CD14-positive monocyte (primary cell): Measurements from ENCODE around the gene WARS2. TPM values are rescaled to one million over a fixed set of nuclear protein-coding genes. Genes with fewer than 3 reads are reported as not detected.

ENCODE experiments used
- DNase-seq, 3 donors: peaks; one replicate each; pipeline ENCODE4 v3.0.0-alpha.2; 2011 to 2022
- H2AFZ ChIP-seq: 2 replicates; pipeline ENCODE4 v1.6.0; 2012; ENCODE audit warnings: mild to moderate bottlenecking, low read depth, low read length, inconsistent platforms; ENCODE audit not compliant: insufficient read depth, poor library complexity, severe bottlenecking
- H3K27ac ChIP-seq, 2 donors: 1 replicate in 1 of 2; 2 replicates in 1 of 2; pipeline ENCODE4 v1.5.1; 2012 to 2013; ENCODE audit warnings: low read length in 2 of 2, control low read depth in 1 of 2, inconsistent platforms in 1 of 2, low read depth in 1 of 2, mild to moderate bottlenecking in 1 of 2
- H3K27me3 ChIP-seq, 2 donors: one replicate each; pipeline versions ENCODE4 v1.6.0 to v1.6.1; 2011 to 2013; ENCODE audit warnings: low read length in 2 of 2; ENCODE audit not compliant: control insufficient read depth in 2 of 2, insufficient read depth in 2 of 2
- H3K36me3 ChIP-seq, 2 donors: replicated peaks in 1 of 2; 1 replicate in 1 of 2; 2 replicates in 1 of 2; pipeline versions ENCODE4 v1.5.1 to v1.6.1; 2012 to 2013; ENCODE audit warnings: low read length in 2 of 2, control low read depth in 1 of 2, inconsistent platforms in 1 of 2, mild to moderate bottlenecking in 1 of 2; ENCODE audit not compliant: insufficient read depth in 2 of 2, control insufficient read depth in 1 of 2
- H3K4me1 ChIP-seq, 2 donors: 1 replicate in 1 of 2; 2 replicates in 1 of 2; pipeline versions ENCODE4 v1.5.1 to v1.6.1; 2012 to 2013; ENCODE audit warnings: low read length in 2 of 2, control low read depth in 1 of 2, inconsistent platforms in 1 of 2, mild to moderate bottlenecking in 1 of 2, moderate library complexity in 1 of 2; ENCODE audit not compliant: insufficient read depth in 2 of 2, control insufficient read depth in 1 of 2
- H3K4me2 ChIP-seq: replicated peaks from 2 replicates; pipeline ENCODE3; 2012; ENCODE audit warnings: low read length, moderate library complexity, mild to moderate bottlenecking; ENCODE audit not compliant: poor library complexity, severe bottlenecking; ENCODE audit errors: extremely low read depth
- H3K4me3 ChIP-seq, 3 experiments: fragments of 200-600 bp in 1 of 3; sonication (generic) in 1 of 3; replicated peaks in 1 of 3; 1 replicate in 2 of 3; 2 replicates in 1 of 3; pipeline ENCODE4 v1.5.1; 2011 to 2013; ENCODE audit warnings: low read length in 3 of 3, mild to moderate bottlenecking in 3 of 3, control low read depth in 2 of 3, low read depth in 2 of 3, inconsistent platforms in 1 of 3, moderate library complexity in 1 of 3
- H3K79me2 ChIP-seq: 2 replicates; pipeline ENCODE4 v1.6.0; 2012; ENCODE audit warnings: mild to moderate bottlenecking, control low read depth, inconsistent platforms, low read length, moderate library complexity; ENCODE audit not compliant: insufficient read depth
- H3K9ac ChIP-seq: 2 replicates; pipeline ENCODE4 v1.6.0; 2017; ENCODE audit warnings: low read length, mild to moderate bottlenecking; ENCODE audit not compliant: insufficient read depth, poor library complexity, severe bottlenecking
- H3K9me3 ChIP-seq, 2 donors: replicated peaks in 1 of 2; 1 replicate in 1 of 2; 2 replicates in 1 of 2; pipeline versions ENCODE4 v1.5.1 to v1.6.1; 2012 to 2013; ENCODE audit warnings: low read length in 2 of 2, control low read depth in 1 of 2; ENCODE audit not compliant: control insufficient read depth in 1 of 2, insufficient read depth in 1 of 2
- H4K20me1 ChIP-seq: 2 replicates; pipeline ENCODE4 v1.6.0; 2012; ENCODE audit warnings: mild to moderate bottlenecking, low read length, control low read depth, moderate library complexity; ENCODE audit not compliant: insufficient read depth
- H3K27ac Mint-ChIP-seq, 7 donors: one replicate each; pipeline ENCODE4 v1.8.0; 2020; ENCODE audit warnings: mild to moderate bottlenecking in 7 of 7, mixed read lengths in 7 of 7, moderate library complexity in 6 of 7, inconsistent platforms in 2 of 7
- H3K27me3 Mint-ChIP-seq, 3 donors: one replicate each; pipeline ENCODE4 v1.8.0; 2021 to 2022; ENCODE audit warnings: low read depth in 3 of 3, mild to moderate bottlenecking in 3 of 3, mixed read lengths in 3 of 3, moderate library complexity in 3 of 3, inconsistent platforms in 1 of 3
- H3K36me3 Mint-ChIP-seq, 2 donors: one replicate each; pipeline ENCODE4 v1.8.0; 2020; ENCODE audit warnings: mixed read lengths in 2 of 2, inconsistent platforms in 1 of 2, mild to moderate bottlenecking in 1 of 2
- H3K4me1 Mint-ChIP-seq: one replicate; pipeline ENCODE4 v1.8.0; 2020; ENCODE audit warnings: mild to moderate bottlenecking, mixed read lengths
- H3K4me3 Mint-ChIP-seq, 2 donors: one replicate each; pipeline ENCODE4 v1.8.0; 2020; ENCODE audit warnings: mild to moderate bottlenecking in 2 of 2, mixed read lengths in 2 of 2, moderate library complexity in 1 of 2
- H3K9me3 Mint-ChIP-seq, 7 donors: one replicate each; pipeline ENCODE4 v1.8.0; 2020 to 2022; ENCODE audit warnings: mixed read lengths in 7 of 7, mild to moderate bottlenecking in 6 of 7, moderate library complexity in 6 of 7, inconsistent platforms in 2 of 7
- CTCF ChIP-seq: fragments of 200-600 bp; IDR thresholded peaks from one replicate; pipeline ENCODE4 v1.8.0; 2022; ENCODE audit warnings: antibody characterized with exemption, mild to moderate bottlenecking
- WGBS: methylation state at CpG from one replicate; pipeline ENCODE4 v1.1.5; 2013; ENCODE audit warnings: missing lambda C conversion rate; ENCODE audit not compliant: insufficient coverage; 5-methylcytosine and 5-hydroxymethylcytosine counted together
- intact Hi-C, 2 donors: fragments of 100-400 bp; cut with micrococcal nuclease; formaldehyde crosslinking; loops; one replicate each; pipeline versions ENCODE4 v1.15.0 to v1.15.1; 2023
- polyA plus RNA-seq, 3 donors: library from polyadenylated mRNA; depleted of rRNA in 1 of 3; unstranded in 2 of 3; stranded (reverse) in 1 of 3; fragments of 300-500 nt in 2 of 3; fragments of >200 nt in 1 of 3; fragmentation: Illumina TruSeq in 2 of 3; gene quantifications; 1 replicate in 2 of 3; 2 replicates in 1 of 3; pipeline ENCODE4 v1.2.3, GENCODE V29; 2012 to 2021

Gene WARS2
- polyA plus RNA-seq, 3 donors = 4.6 to 5.1 (median 4.7) TPM

DNA sequence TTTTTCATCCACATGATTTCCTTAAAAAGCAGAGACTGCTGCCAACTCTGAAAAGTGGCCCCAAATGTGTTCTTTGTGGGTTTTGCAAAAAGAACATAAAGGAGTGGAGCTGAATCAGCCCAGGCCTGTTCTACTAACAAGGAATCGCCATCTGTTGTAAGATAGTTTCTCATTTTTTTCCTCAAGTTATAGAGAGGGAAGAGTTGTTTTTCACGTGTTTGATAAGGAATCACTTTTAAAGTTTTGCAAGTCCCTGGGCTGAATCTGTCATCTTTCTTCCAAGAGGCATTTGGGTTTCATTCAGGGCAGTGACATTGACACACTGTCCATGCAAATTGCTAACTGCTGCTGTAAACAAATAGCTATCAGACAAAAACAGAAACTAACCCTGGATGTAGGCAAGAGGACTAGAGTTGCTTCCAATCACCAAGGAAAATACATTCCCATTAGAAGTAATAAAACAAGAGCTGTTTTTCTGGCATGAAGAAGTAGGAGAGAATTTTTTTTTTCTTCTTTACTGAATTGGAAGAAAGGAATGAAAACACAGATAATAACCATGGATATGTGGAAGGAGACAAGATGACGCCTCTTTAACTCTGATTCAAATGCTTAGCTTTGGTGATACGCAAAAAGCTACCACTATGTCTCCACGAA, 93.5 kb downstream of the WARS2 start:
- H3K9ac ChIP-seq = no peak overlapping the region

GRCh38 chr1:119046429-119046784, 94.0 kb downstream of the WARS2 start:
- Mint-ChIP-seq H3K9me3 (peaks cover 0 to 5% (median 2%) of the 10 kb centered on the region in 7 donors), H3K27me3 (peaks cover 0 to 2% (median 2%) of the 10 kb centered on the region in 3 donors), H3K27ac (no peak overlapping the region), H3K4me3 (no peak overlapping the region), H3K36me3 (peaks cover 18 to 23% of the 10 kb centered on the region in 2 donors), H3K4me1 (no peaks in the 10 kb centered on the region)
- 89% methylated on average over 5 of the region's 7 CpGs for WGBS
- Histone ChIP-seq H3K27me3 (no peaks in the 10 kb centered on the region), H3K4me3 (no peak overlapping the region), H3K36me3 (peaks cover 0 to 9% of the 10 kb centered on the region in 2 donors), H3K27ac (no peak overlapping the region), H3K9ac (no peak overlapping the region), H3K4me1 (no peaks in the 10 kb centered on the region), H3K9me3 (no peaks in the 10 kb centered on the region), H4K20me1 (no peaks in the 10 kb centered on the region), H3K4me2 (no peak overlapping the region), H2AFZ (no peak overlapping the region), H3K79me2 (no peaks in the 10 kb centered on the region)
- no peak for TF ChIP-seq CTCF
- intact Hi-C loops = no loop called here
- DNase-seq = no peak

More for the DNA sequence above, 93.5 kb downstream of the WARS2 start:
- no peaks in the 10 kb centered on the region for H3K9me3 ChIP-seq
- peaks cover 0 to 9% of the 10 kb centered on the region in 2 donors for H3K36me3 ChIP-seq
- H3K4me3 ChIP-seq = no peak overlapping the region
- no peak overlapping the region for H2AFZ ChIP-seq
- H4K20me1 ChIP-seq = no peaks in the 10 kb centered on the region
- Mint-ChIP-seq H3K9me3 (peaks cover 0 to 5% (median 2%) of the 10 kb centered on the region in 7 donors), H3K27ac (no peak overlapping the region), H3K4me3 (no peak overlapping the region), H3K27me3 (peaks cover 0 to 2% (median 2%) of the 10 kb centered on the region in 3 donors), H3K36me3 (peaks cover 17 to 23% of the 10 kb centered on the region in 2 donors), H3K4me1 (no peaks in the 10 kb centered on the region)
- no peak overlapping the region for H3K4me2 ChIP-seq
- no peaks in the 10 kb centered on the region for H3K27me3 ChIP-seq
- H3K4me1 ChIP-seq = no peaks in the 10 kb centered on the region
- H3K27ac ChIP-seq = no peak overlapping the region
- H3K79me2 ChIP-seq = no peaks in the 10 kb centered on the region
- intact Hi-C loops = no loop called here
- no peak for DNase-seq
- 72% methylated on average over 3 of the region's 5 CpGs for WGBS
- TF ChIP-seq CTCF = no peak
